Measurements from ENCODE around the gene CCDC102A. TPM values are rescaled to one million over a fixed set of nuclear protein-coding genes. Genes with fewer than 3 reads are reported as not detected.

The CCDC102A gene
- total RNA-seq, 1 experiment from 2014 or later: 7.6 TPM

GRCh38 chr16:57519796-57520360 lies 16.5 kb downstream of the CCDC102A start:
- peak; percentile 87 for DNase-seq (ENCODE audit: low spot score)

GRCh38 chr16:57518922-57519321 lies 17.4 kb downstream of the CCDC102A start:
- no peak for DNase-seq (ENCODE audit: low spot score)

GRCh38 chr16:57518520-57518919 lies 17.9 kb downstream of the CCDC102A start:
- no peak for DNase-seq (ENCODE audit: low spot score)

- DNase-seq (ENCODE audit: low spot score): no peak
Measured at GRCh38 chr16:57517397-57518367, 18.7 kb downstream of the CCDC102A start.

GRCh38 chr16:57516773-57517172 lies 19.6 kb downstream of the CCDC102A start:
- DNase-seq (ENCODE audit: low spot score): no peak

GRCh38 chr16:57516176-57516725 lies 20.1 kb downstream of the CCDC102A start:
- peak; percentile 31 for DNase-seq (ENCODE audit: low spot score)

GRCh38 chr16:57514791-57515600 lies 21.4 kb downstream of the CCDC102A start:
- DNase-seq (ENCODE audit: low spot score): no peak

- DNase-seq (ENCODE audit: low spot score): no peak
Measured at GRCh38 chr16:57514371-57514770, 22.0 kb downstream of the CCDC102A start.

- no peak for DNase-seq (ENCODE audit: low spot score)
Measured at GRCh38 chr16:57513371-57514102, 22.8 kb downstream of the CCDC102A start.

GRCh38 chr16:57512296-57513001 lies 23.9 kb downstream of the CCDC102A start:
- no peak for DNase-seq (ENCODE audit: low spot score)

- no peak for DNase-seq (ENCODE audit: low spot score)
Measured at GRCh38 chr16:57510016-57510871, 26.1 kb downstream of the CCDC102A start.

- no peak for DNase-seq (ENCODE audit: low spot score)
Measured at GRCh38 chr16:57509231-57509923, 27.0 kb downstream of the CCDC102A start.

- DNase-seq (ENCODE audit: low spot score): no peak
Measured at GRCh38 chr16:57508035-57508425, 28.3 kb downstream of the CCDC102A start.

GRCh38 chr16:57507136-57508034 lies 29.0 kb downstream of the CCDC102A start:
- DNase-seq (ENCODE audit: low spot score): no peak

GRCh38 chr16:57505169-57505568 lies 31.2 kb downstream of the CCDC102A start:
- no peak for DNase-seq (ENCODE audit: low spot score)

GRCh38 chr16:57504491-57504890 lies 31.9 kb downstream of the CCDC102A start:
- DNase-seq (ENCODE audit: low spot score): no peak

- DNase-seq (ENCODE audit: low spot score): no peak
Measured at GRCh38 chr16:57504001-57504400, 32.4 kb downstream of the CCDC102A start.

GRCh38 chr16:57503366-57503765 lies 33.0 kb downstream of the CCDC102A start:
- no peak for DNase-seq (ENCODE audit: low spot score)

Measured in HT-29 (cell line).